ENCODE data around the gene SLC27A5.

GRCh38 chr19:58536852-58537798, 25.3 kb upstream of the SLC27A5 start:
- TF ChIP-seq, protein P1, sequence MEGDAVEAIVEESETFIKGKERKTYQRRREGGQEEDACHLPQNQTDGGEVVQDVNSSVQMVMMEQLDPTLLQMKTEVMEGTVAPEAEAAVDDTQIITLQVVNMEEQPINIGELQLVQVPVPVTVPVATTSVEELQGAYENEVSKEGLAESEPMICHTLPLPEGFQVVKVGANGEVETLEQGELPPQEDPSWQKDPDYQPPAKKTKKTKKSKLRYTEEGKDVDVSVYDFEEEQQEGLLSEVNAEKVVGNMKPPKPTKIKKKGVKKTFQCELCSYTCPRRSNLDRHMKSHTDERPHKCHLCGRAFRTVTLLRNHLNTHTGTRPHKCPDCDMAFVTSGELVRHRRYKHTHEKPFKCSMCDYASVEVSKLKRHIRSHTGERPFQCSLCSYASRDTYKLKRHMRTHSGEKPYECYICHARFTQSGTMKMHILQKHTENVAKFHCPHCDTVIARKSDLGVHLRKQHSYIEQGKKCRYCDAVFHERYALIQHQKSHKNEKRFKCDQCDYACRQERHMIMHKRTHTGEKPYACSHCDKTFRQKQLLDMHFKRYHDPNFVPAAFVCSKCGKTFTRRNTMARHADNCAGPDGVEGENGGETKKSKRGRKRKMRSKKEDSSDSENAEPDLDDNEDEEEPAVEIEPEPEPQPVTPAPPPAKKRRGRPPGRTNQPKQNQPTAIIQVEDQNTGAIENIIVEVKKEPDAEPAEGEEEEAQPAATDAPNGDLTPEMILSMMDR (conservative IDR thresholded peaks at IDR 0.05; ENCODE audit: low read depth, low read length), result no peak
- TF ChIP-seq RAD21 (IDR thresholded peaks at IDR 0.05; ENCODE audit: low read length) (no peak), POLR2A (IDR thresholded peaks at IDR 0.05; ENCODE audit: low read depth, low read length) (no peak), SMC3 (IDR thresholded peaks at IDR 0.05; ENCODE audit: low read depth, low read length) (no peak), MAZ (IDR thresholded peaks at IDR 0.05; ENCODE audit: borderline replicate concordance, low read depth, low read length) (no peak), RFX5 (IDR thresholded peaks at IDR 0.05; ENCODE audit: low read depth, low read length) (no peak), RCOR1 (IDR thresholded peaks at IDR 0.05; ENCODE audit: insufficient replicate concordance, low read length) (no peak), CEBPB (IDR thresholded peaks at IDR 0.05; ENCODE audit: low read depth, low read length) (no peak), USF2 (IDR thresholded peaks at IDR 0.05; ENCODE audit: low read depth, low read length) (no peak), MXI1 (IDR thresholded peaks at IDR 0.05; ENCODE audit: borderline replicate concordance, low read depth, low read length) (no peak), CHD1 (IDR thresholded peaks at IDR 0.05; ENCODE audit: low read depth, low read length) (no peak), FOS (IDR thresholded peaks at IDR 0.05; ENCODE audit: low read depth, low read length) (no peak)
